DMS 273 treated with DMSO at 0.1 percent for 48 hours (cell line): ENCODE measurements around the gene KCNQ1.

ENCODE experiments used
- DNase-seq: peaks from one replicate; lab custom pipeline; 2025; lab: John Stamatoyannopoulos, UW

The KCNQ1 gene

GRCh38 chr11:2886191-2886894 lies 441.5 kb downstream of the KCNQ1 start:
- no peak for DNase-seq

- DNase-seq = no peak
Measured at GRCh38 chr11:2886936-2887335, 442.1 kb downstream of the KCNQ1 start.

- no peak for DNase-seq
Measured at GRCh38 chr11:2887515-2888195, 442.8 kb downstream of the KCNQ1 start.

- peak; percentile 24 for DNase-seq
Measured at GRCh38 chr11:2888266-2888968, 443.6 kb downstream of the KCNQ1 start.

GRCh38 chr11:2889362-2890273 lies 444.8 kb downstream of the KCNQ1 start:
- no peak for DNase-seq

GRCh38 chr11:2890466-2891294 lies 445.9 kb downstream of the KCNQ1 start:
- DNase-seq = no peak

GRCh38 chr11:2891326-2892214 lies 446.8 kb downstream of the KCNQ1 start:
- no peak for DNase-seq

- DNase-seq = peak; percentile 9
Measured at GRCh38 chr11:2892215-2892966, 447.6 kb downstream of the KCNQ1 start.

- no peak for DNase-seq
Measured at GRCh38 chr11:2892967-2893528, 448.2 kb downstream of the KCNQ1 start.

GRCh38 chr11:2893935-2894334 lies 449.1 kb downstream of the KCNQ1 start:
- DNase-seq = no peak

GRCh38 chr11:2896047-2896446 lies 451.2 kb downstream of the KCNQ1 start:
- DNase-seq = no peak

- no peak for DNase-seq
Measured at GRCh38 chr11:2897048-2897447, 452.2 kb downstream of the KCNQ1 start.

- DNase-seq = no peak
Measured at GRCh38 chr11:2898366-2899079, 453.7 kb downstream of the KCNQ1 start.
